ENCODE results near the gene PPIL6. TPM values are rescaled to one million over a fixed set of nuclear protein-coding genes. Genes with fewer than 3 reads are reported as not detected.

Gene PPIL6
- polyA plus RNA-seq, 1 donor (not counting 4 experiments of a cell fraction or from before 2014, with no cell fraction given) = 1.4 TPM

DNA sequence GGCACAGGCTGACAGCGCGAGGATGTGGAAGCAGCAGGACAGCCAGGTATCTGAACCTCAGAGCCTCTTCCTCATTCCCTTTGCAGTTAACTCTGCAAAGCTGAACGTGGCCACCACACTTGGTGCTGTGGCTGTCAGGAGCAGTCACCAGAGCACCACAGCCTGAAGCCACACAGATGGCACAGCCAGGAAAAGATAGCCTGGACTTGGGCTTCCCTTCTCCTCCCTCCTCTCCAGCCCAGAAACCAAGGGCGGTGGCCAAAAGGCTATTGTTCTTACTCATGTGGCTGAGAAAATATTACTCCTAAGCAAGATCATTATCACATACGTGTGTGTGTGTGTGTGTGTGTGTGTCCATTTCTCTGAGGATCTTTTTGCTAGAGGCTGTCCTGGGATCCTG lies 97.9 kb downstream of the PPIL6 start:
- Histone ChIP-seq H2AFZ (ENCODE audit: control insufficient read depth, low read length) (no peak overlapping the region), H4K20me1 (ENCODE audit: control insufficient read depth, extremely low read depth, insufficient read depth, low read length) (no peaks in the 10 kb centered on the region), H3K79me2 (ENCODE audit: control insufficient read depth, insufficient read depth, low read length) (no peaks in the 10 kb centered on the region), H3K27me3 (ENCODE audit: control insufficient read depth, extremely low read depth, insufficient read depth, low read length) (no peaks in the 10 kb centered on the region), H3K4me2 (ENCODE audit: control insufficient read depth, extremely low read depth, insufficient read depth, low read depth, low read length) (no peak overlapping the region), H3K4me1 (ENCODE audit: control insufficient read depth, extremely low read depth, insufficient read depth, low read length) (no peaks in the 10 kb centered on the region), H3K27ac (ENCODE audit: control insufficient read depth, insufficient read depth, low read length) (no peak overlapping the region), H3K9ac (ENCODE audit: control insufficient read depth, extremely low read depth, insufficient read depth, low read length) (no peak overlapping the region), H3K36me3 (ENCODE audit: control insufficient read depth in 2 of 2, extremely low read depth in 1 of 2, insufficient read depth in 2 of 2, low read length in 2 of 2) (no peaks in the 10 kb centered on the region), H3K9me1 (ENCODE audit: control insufficient read depth, extremely low read depth, insufficient read depth, low read length) (no peaks in the 10 kb centered on the region), H3K4me3 (ENCODE audit: control insufficient read depth in 2 of 3, extremely low read depth in 1 of 3, insufficient read depth in 2 of 3, low read depth in 1 of 3, low read length in 3 of 3) (no peak overlapping the region), H3K9me3 (ENCODE audit: control insufficient read depth, low read depth, low read length) (no peaks in the 10 kb centered on the region)
- dilution Hi-C loops (cut with MboI; ENCODE audit: extremely low pct_ligation_motif_present, low sequenced_read_pairs) = no loop called here
- TF ChIP-seq CTCF (optimal IDR thresholded peaks at IDR 0.05 in 1 of 3, IDR thresholded peaks at IDR 0.05 in 1 of 3, conservative IDR thresholded peaks at IDR 0.05 in 1 of 3; ENCODE audit: extremely low read depth in 1 of 3, insufficient read depth in 2 of 3, low read length in 3 of 3) = no peak
- no peak for TF ChIP-seq EZH2 (IDR thresholded peaks at IDR 0.05; ENCODE audit: low read length)
- FAIRE-seq (no peak), DNase-seq (ENCODE audit: low read depth, low spot score) (no peak)

DNA sequence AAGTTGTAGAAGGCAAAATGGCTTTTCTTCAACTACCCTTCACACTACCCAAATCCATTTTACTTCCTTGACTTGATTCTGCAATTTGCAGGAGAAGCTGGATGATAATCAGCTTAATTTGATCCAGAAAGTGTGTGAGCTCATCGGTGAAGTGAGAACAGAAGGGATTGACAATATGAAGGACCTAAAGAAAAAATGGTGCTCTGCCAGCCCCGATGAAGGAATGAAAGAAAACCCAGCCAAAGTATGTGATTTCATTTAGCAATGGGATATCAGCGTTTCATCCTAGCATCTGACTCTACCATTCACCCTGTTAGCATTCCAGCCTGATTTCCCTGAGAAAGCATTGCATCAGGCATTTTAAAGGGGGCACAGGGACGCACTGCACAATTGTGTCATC lies 99.6 kb downstream of the PPIL6 start:
- H3K36me3 ChIP-seq (ENCODE audit: control insufficient read depth in 2 of 2, extremely low read depth in 1 of 2, insufficient read depth in 2 of 2, low read length in 2 of 2) = no peaks in the 10 kb centered on the region
- H3K4me1 ChIP-seq (ENCODE audit: control insufficient read depth, extremely low read depth, insufficient read depth, low read length) = peaks cover 7% of the 10 kb centered on the region
- dilution Hi-C loops (cut with MboI; ENCODE audit: extremely low pct_ligation_motif_present, low sequenced_read_pairs) = no loop called here
- H3K4me3 ChIP-seq (ENCODE audit: control insufficient read depth in 2 of 3, extremely low read depth in 1 of 3, insufficient read depth in 2 of 3, low read depth in 1 of 3, low read length in 3 of 3) = no peak overlapping the region
- no peak overlapping the region for H3K4me2 ChIP-seq (ENCODE audit: control insufficient read depth, extremely low read depth, insufficient read depth, low read depth, low read length)
- no peaks in the 10 kb centered on the region for H3K9me3 ChIP-seq (ENCODE audit: control insufficient read depth, low read depth, low read length)
- no peaks in the 10 kb centered on the region for H3K27me3 ChIP-seq (ENCODE audit: control insufficient read depth, extremely low read depth, insufficient read depth, low read length)
- TF ChIP-seq EZH2 (IDR thresholded peaks at IDR 0.05; ENCODE audit: low read length) = no peak
- no peak for TF ChIP-seq CTCF (optimal IDR thresholded peaks at IDR 0.05 in 1 of 3, IDR thresholded peaks at IDR 0.05 in 1 of 3, conservative IDR thresholded peaks at IDR 0.05 in 1 of 3; ENCODE audit: extremely low read depth in 1 of 3, insufficient read depth in 2 of 3, low read length in 3 of 3)
- no peak overlapping the region for H2AFZ ChIP-seq (ENCODE audit: control insufficient read depth, low read length)
- H4K20me1 ChIP-seq (ENCODE audit: control insufficient read depth, extremely low read depth, insufficient read depth, low read length) = no peaks in the 10 kb centered on the region
- no peak overlapping the region for H3K27ac ChIP-seq (ENCODE audit: control insufficient read depth, insufficient read depth, low read length)
- H3K79me2 ChIP-seq (ENCODE audit: control insufficient read depth, insufficient read depth, low read length) = no peaks in the 10 kb centered on the region
- no peak for FAIRE-seq
- no peak overlapping the region for H3K9ac ChIP-seq (ENCODE audit: control insufficient read depth, extremely low read depth, insufficient read depth, low read length)
- no peaks in the 10 kb centered on the region for H3K9me1 ChIP-seq (ENCODE audit: control insufficient read depth, extremely low read depth, insufficient read depth, low read length)
- DNase-seq (ENCODE audit: low read depth, low spot score) = no peak

Other genes with a start within 250 kb of the PPIL6 start
- 116 to 244 TPM (median 207 TPM) in 3 replicates for gene CD164, start 58.2 kb downstream of the PPIL6 start, polyA plus RNA-seq
- gene SMPD2, start 96 bp upstream of the PPIL6 start, polyA plus RNA-seq = 11.7 to 15.8 TPM (median 13.2 TPM) in 3 replicates
- gene MICAL1, start 15.1 kb upstream of the PPIL6 start, polyA plus RNA-seq = 25.6 to 37.6 TPM (median 29.8 TPM) in 3 replicates
- 3.0 to 5.1 TPM (median 4.6 TPM) in 3 replicates for gene ZBTB24, start 42.6 kb upstream of the PPIL6 start, polyA plus RNA-seq